ENCODE data around the gene FRY. TPM values are rescaled to one million over a fixed set of nuclear protein-coding genes. Genes with fewer than 3 reads are reported as not detected.

FRY gene
- total RNA-seq, 1 experiment from 2014 or later: 5.3 TPM

DNA sequence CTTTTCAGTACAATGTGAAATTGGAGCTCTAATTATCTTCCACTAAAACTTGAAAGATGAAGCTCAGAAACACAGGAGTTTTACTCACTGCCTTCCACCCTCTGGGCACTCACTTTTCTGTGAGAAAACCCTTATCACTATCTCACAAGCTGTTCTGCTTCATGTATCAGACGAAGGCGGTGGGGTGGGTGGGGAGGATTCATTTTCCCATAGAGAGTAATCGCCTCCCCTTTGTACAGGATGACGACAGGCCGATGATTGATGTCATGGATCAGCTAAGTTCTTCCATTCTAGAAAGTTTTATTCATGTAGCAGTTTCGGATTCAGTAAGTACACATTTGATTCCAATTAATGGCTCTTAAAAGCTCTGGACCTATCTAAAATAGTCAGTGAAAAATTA, 143.7 kb downstream of the FRY start:
- ATAC-seq: no peak
- no peaks in the 10 kb centered on the region for H3K27me3 Mint-ChIP-seq (ENCODE audit: low read depth)

DNA sequence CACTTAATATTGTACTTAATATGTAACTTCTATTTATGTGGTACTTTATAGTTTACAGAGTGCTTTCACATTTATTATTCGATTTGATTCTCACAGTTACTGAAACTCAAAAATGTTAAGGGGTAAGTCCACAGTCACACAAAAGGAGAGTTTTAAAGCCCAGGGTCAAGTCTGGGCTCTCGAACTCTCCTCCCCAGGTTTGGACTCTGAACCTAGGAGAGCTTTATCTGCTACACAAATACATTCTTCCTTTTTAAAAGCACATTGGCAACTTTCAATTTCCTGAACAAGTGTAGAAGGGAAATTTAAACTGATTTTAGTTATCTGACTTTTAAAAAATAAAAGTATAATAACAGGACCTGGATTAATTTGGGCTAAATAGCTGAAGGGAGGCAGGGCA, 144.4 kb downstream of the FRY start:
- Mint-ChIP-seq H3K27me3 (ENCODE audit: low read depth) (no peaks in the 10 kb centered on the region), H3K9me3 (no peaks in the 10 kb centered on the region), H3K36me3 (no peaks in the 10 kb centered on the region), H3K4me3 (no peak overlapping the region), H3K27ac (no peak overlapping the region), H3K4me1 (no peaks in the 10 kb centered on the region)
- POLR2A ChIA-PET: no interaction called here
- DNase-seq (ENCODE audit: low spot score) (no peak), ATAC-seq (no peak)
- CTCF ChIA-PET: interaction anchor here (5.4 kb wide), 1 partner anchor 11 kb away, joined by 36 read pairs; no protein-coding TSS in a partner anchor
- TF ChIP-seq TEAD1 (CRISPR knock-in tag; IDR thresholded peaks at IDR 0.05): no peak
- no peak for TF ChIP-seq ZBTB21 (CRISPR knock-in tag; IDR thresholded peaks at IDR 0.05; ENCODE audit: borderline replicate concordance)
- TF ChIP-seq IRF2 (CRISPR knock-in tag; IDR thresholded peaks at IDR 0.05; ENCODE audit: borderline replicate concordance, low read depth): no peak
- TF ChIP-seq, protein P1, sequence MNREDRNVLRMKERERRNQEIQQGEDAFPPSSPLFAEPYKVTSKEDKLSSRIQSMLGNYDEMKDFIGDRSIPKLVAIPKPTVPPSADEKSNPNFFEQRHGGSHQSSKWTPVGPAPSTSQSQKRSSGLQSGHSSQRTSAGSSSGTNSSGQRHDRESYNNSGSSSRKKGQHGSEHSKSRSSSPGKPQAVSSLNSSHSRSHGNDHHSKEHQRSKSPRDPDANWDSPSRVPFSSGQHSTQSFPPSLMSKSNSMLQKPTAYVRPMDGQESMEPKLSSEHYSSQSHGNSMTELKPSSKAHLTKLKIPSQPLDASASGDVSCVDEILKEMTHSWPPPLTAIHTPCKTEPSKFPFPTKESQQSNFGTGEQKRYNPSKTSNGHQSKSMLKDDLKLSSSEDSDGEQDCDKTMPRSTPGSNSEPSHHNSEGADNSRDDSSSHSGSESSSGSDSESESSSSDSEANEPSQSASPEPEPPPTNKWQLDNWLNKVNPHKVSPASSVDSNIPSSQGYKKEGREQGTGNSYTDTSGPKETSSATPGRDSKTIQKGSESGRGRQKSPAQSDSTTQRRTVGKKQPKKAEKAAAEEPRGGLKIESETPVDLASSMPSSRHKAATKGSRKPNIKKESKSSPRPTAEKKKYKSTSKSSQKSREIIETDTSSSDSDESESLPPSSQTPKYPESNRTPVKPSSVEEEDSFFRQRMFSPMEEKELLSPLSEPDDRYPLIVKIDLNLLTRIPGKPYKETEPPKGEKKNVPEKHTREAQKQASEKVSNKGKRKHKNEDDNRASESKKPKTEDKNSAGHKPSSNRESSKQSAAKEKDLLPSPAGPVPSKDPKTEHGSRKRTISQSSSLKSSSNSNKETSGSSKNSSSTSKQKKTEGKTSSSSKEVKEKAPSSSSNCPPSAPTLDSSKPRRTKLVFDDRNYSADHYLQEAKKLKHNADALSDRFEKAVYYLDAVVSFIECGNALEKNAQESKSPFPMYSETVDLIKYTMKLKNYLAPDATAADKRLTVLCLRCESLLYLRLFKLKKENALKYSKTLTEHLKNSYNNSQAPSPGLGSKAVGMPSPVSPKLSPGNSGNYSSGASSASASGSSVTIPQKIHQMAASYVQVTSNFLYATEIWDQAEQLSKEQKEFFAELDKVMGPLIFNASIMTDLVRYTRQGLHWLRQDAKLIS (CRISPR knock-in tag; IDR thresholded peaks at IDR 0.05; ENCODE audit: borderline replicate concordance): no peak
- TF ChIP-seq ATF1 (CRISPR knock-in tag; IDR thresholded peaks at IDR 0.05): no peak
- TF ChIP-seq, protein P2, sequence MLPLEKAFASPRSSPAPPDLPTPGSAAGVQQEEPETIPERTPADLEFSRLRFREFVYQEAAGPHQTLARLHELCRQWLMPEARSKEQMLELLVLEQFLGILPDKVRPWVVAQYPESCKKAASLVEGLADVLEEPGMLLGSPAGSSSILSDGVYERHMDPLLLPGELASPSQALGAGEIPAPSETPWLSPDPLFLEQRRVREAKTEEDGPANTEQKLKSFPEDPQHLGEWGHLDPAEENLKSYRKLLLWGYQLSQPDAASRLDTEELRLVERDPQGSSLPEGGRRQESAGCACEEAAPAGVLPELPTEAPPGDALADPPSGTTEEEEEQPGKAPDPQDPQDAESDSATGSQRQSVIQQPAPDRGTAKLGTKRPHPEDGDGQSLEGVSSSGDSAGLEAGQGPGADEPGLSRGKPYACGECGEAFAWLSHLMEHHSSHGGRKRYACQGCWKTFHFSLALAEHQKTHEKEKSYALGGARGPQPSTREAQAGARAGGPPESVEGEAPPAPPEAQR (CRISPR knock-in tag; IDR thresholded peaks at IDR 0.05): no peak

More for the DNA sequence above, 143.7 kb downstream of the FRY start:
- POLR2A ChIA-PET: no interaction called here
- Mint-ChIP-seq H3K36me3 (no peaks in the 10 kb centered on the region), H3K27ac (no peak overlapping the region), H3K4me3 (no peak overlapping the region), H3K9me3 (no peaks in the 10 kb centered on the region), H3K4me1 (no peaks in the 10 kb centered on the region)
- TF ChIP-seq, protein P3, sequence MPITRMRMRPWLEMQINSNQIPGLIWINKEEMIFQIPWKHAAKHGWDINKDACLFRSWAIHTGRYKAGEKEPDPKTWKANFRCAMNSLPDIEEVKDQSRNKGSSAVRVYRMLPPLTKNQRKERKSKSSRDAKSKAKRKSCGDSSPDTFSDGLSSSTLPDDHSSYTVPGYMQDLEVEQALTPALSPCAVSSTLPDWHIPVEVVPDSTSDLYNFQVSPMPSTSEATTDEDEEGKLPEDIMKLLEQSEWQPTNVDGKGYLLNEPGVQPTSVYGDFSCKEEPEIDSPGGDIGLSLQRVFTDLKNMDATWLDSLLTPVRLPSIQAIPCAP (CRISPR knock-in tag; IDR thresholded peaks at IDR 0.05): no peak
- CTCF ChIA-PET: interaction anchor here (5.4 kb wide), 1 partner anchor 10 kb away, joined by 36 read pairs; no protein-coding TSS in a partner anchor
- DNase-seq (ENCODE audit: low spot score): no peak

DNA sequence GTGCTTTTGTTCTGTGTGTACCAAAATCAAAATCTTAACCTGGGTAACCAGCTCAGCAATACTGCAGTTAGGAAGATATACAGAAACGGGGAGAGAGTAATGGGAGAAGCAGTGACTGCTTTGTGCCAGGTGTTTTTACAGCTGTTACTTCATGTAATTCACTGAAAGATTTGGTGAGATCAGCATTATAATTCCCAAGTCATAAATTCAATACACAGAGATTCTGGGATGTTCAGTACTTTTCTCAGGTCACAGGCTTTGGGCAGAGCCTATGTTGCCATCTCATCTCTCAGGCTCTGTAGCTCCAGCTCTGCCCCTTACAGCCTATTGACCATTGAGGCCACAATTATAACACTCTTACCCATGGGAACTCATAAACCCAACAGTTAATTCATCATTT, 145.1 kb downstream of the FRY start:
- no peak for DNase-seq (ENCODE audit: low spot score)
- Mint-ChIP-seq H3K4me1 (no peaks in the 10 kb centered on the region), H3K27ac (no peak overlapping the region), H3K9me3 (no peaks in the 10 kb centered on the region), H3K4me3 (no peak overlapping the region), H3K27me3 (ENCODE audit: low read depth) (no peaks in the 10 kb centered on the region), H3K36me3 (no peaks in the 10 kb centered on the region)
- CTCF ChIA-PET: interaction anchor here (5.4 kb wide), 1 partner anchor 12 kb away, joined by 36 read pairs; no protein-coding TSS in a partner anchor
- POLR2A ChIA-PET: no interaction called here
- no peak for ATAC-seq
- TF ChIP-seq PRRX2 (CRISPR knock-in tag; IDR thresholded peaks at IDR 0.05) (no peak), TP53 (CRISPR knock-in tag; IDR thresholded peaks at IDR 0.05) (no peak), GRHL2 (CRISPR knock-in tag; IDR thresholded peaks at IDR 0.05; ENCODE audit: insufficient replicate concordance, severe bottlenecking) (no peak), ZNF138 (CRISPR knock-in tag; conservative IDR thresholded peaks at IDR 0.05) (no peak)
- TF ChIP-seq, protein P4, sequence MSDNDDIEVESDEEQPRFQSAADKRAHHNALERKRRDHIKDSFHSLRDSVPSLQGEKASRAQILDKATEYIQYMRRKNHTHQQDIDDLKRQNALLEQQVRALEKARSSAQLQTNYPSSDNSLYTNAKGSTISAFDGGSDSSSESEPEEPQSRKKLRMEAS (CRISPR knock-in tag; IDR thresholded peaks at IDR 0.05): no peak
- TF ChIP-seq, protein P5, sequence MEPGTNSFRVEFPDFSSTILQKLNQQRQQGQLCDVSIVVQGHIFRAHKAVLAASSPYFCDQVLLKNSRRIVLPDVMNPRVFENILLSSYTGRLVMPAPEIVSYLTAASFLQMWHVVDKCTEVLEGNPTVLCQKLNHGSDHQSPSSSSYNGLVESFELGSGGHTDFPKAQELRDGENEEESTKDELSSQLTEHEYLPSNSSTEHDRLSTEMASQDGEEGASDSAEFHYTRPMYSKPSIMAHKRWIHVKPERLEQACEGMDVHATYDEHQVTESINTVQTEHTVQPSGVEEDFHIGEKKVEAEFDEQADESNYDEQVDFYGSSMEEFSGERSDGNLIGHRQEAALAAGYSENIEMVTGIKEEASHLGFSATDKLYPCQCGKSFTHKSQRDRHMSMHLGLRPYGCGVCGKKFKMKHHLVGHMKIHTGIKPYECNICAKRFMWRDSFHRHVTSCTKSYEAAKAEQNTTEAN (CRISPR knock-in tag; IDR thresholded peaks at IDR 0.05): no peak

Measured in WTC11 (cell line).